K562 (cell line): ENCODE results near the gene TBC1D10A. TPM values are rescaled to one million over a fixed set of nuclear protein-coding genes. Genes with fewer than 3 reads are reported as not detected.

Experiments used
- ATAC-seq: fragments of 200-7000 bp; cut with Tn5 transposase; 3 replicates; pipeline ENCODE4 v1.9.1; 2020; ENCODE audit warnings: moderate library complexity
- BruUV-seq: library from RNA; stranded (reverse); fragments of 400-500 nt; replicated peaks from 2 replicates; lab custom pipeline; 2021; lab: Mats Ljungman, UMichigan
- CTCF ChIA-PET: fragments of 300-600 bp; formaldehyde crosslinking; extraction: SDS; loops from one replicate; lab custom pipeline; 2021; ENCODE audit warnings: low intra/inter-chr PET ratio; lab: Yijun Ruan, JAX
- POLR2A ChIA-PET: fragments of 300-600, 350-650 bp; sonication (Branson Sonifier 250); formaldehyde crosslinking; extraction: SDS; loops from one replicate; lab custom pipeline; 2021; ENCODE audit warnings: antibody characterized with exemption, inconsistent platforms; lab: Yijun Ruan, JAX
- DNase-seq, 4 experiments: peaks; one replicate each; pipeline versions ENCODE4 v3.0.0 to v3.0.0-alpha.2; 2011 to 2018; ENCODE audit warnings: low spot score in 3 of 4, mixed read lengths in 3 of 4; ENCODE audit errors: extremely low read depth in 1 of 4
- FAIRE-seq: peaks from 2 replicates; lab custom pipeline; 2011; peaks lifted over from hg19 to GRCh38; lab: Jason Lieb, UNC
- H2AFZ ChIP-seq: 2 replicates; pipeline ENCODE4 v1.6.0; 2011; ENCODE audit warnings: low read depth, low read length, control low read depth, inconsistent platforms
- H3K27ac ChIP-seq: fragments of 200-600 bp; 3 replicates; pipeline ENCODE4 v1.8.0; 2011; ENCODE audit warnings: low read depth, mild to moderate bottlenecking, control low read depth, inconsistent platforms, low read length, moderate library complexity, mixed read lengths; ENCODE audit errors: extremely low read depth
- H3K27me3 ChIP-seq, 2 experiments: fragments of 300-600 bp in 1 of 2; 2 replicates in 1 of 2; 3 replicates in 1 of 2; pipeline versions ENCODE4 v1.6.0 to v1.8.0; 2011; ENCODE audit warnings: inconsistent platforms in 2 of 2, low read length in 2 of 2, mild to moderate bottlenecking in 1 of 2, mixed read lengths in 1 of 2, moderate library complexity in 1 of 2; ENCODE audit not compliant: control insufficient read depth in 2 of 2, insufficient read depth in 2 of 2
- H3K36me3 ChIP-seq: fragments of 300-600 bp; 3 replicates; pipeline ENCODE4 v1.8.0; 2011; ENCODE audit warnings: mild to moderate bottlenecking, low read length, inconsistent platforms; ENCODE audit not compliant: control insufficient read depth, insufficient read depth
- H3K4me1 ChIP-seq, 2 experiments: fragments of 200-600 bp in 1 of 2; replicated peaks in 1 of 2; 2 replicates in 1 of 2; 3 replicates in 1 of 2; pipeline versions ENCODE4 v1.5.1 to v1.8.0; 2011; ENCODE audit warnings: inconsistent platforms in 2 of 2, low read length in 2 of 2, mild to moderate bottlenecking in 1 of 2, mixed read lengths in 1 of 2, moderate library complexity in 1 of 2; ENCODE audit not compliant: control insufficient read depth in 2 of 2, insufficient read depth in 2 of 2
- H3K4me2 ChIP-seq: 2 replicates; pipeline ENCODE4 v1.6.1; 2011; ENCODE audit warnings: low read length, control low read depth, inconsistent platforms, mixed read lengths; ENCODE audit not compliant: insufficient read depth
- H3K4me3 ChIP-seq: fragments of 200-600 bp; sonication (generic), shearing (Covaris generic); 2 replicates; pipeline ENCODE4 v1.5.1; 2016; ENCODE audit warnings: control low read depth, inconsistent platforms
- H3K79me2 ChIP-seq: fragments of 200-600 bp; 3 replicates; pipeline ENCODE4 v1.8.0; 2011; ENCODE audit warnings: low read length, inconsistent platforms; ENCODE audit not compliant: control insufficient read depth, insufficient read depth
- H3K9ac ChIP-seq, 2 experiments: 2 replicates each; pipeline versions ENCODE4 v1.6.0 to v1.6.1; 2011; ENCODE audit warnings: low read depth in 2 of 2, low read length in 2 of 2, control low read depth in 1 of 2, inconsistent platforms in 1 of 2, mild to moderate bottlenecking in 1 of 2, mixed read lengths in 1 of 2; ENCODE audit not compliant: insufficient read depth in 1 of 2
- H3K9me1 ChIP-seq: one replicate; pipeline ENCODE4 v1.6.0; 2011; ENCODE audit warnings: inconsistent platforms, mild to moderate bottlenecking, low read length, moderate library complexity; ENCODE audit not compliant: control insufficient read depth, insufficient read depth
- H3K9me3 ChIP-seq: replicated peaks from 2 replicates; pipeline ENCODE4 v1.5.1; 2011; ENCODE audit warnings: low read depth, low read length, inconsistent platforms; ENCODE audit not compliant: control insufficient read depth, insufficient read depth
- H4K20me1 ChIP-seq: replicated peaks from 2 replicates; pipeline ENCODE4 v1.6.1; 2011; ENCODE audit warnings: low read length, inconsistent platforms, mixed read lengths; ENCODE audit not compliant: control insufficient read depth, insufficient read depth
- DIDO1 ChIP-seq: fragments of 450-650 bp; IDR thresholded peaks from 2 replicates; pipeline ENCODE4 v1.6.1; 2016; ENCODE audit warnings: low read depth, missing biosample characterization, missing genetic modification characterization
- MIER1 ChIP-seq: fragments of 450-650 bp; IDR thresholded peaks from 2 replicates; pipeline ENCODE4 v1.6.1; 2016; ENCODE audit warnings: antibody characterized with exemption, mild to moderate bottlenecking, low read depth
- MTA3 ChIP-seq: fragments of 450-650 bp; formaldehyde crosslinking; IDR thresholded peaks from 2 replicates; pipeline ENCODE4 v1.6.1; 2017; ENCODE audit warnings: mild to moderate bottlenecking, borderline replicate concordance
- PURB ChIP-seq: sonication (generic); formaldehyde crosslinking; IDR thresholded peaks from 2 replicates; pipeline ENCODE4 v1.9.0; 2021; ENCODE audit warnings: low read depth, mild to moderate bottlenecking, missing genetic modification reagents
- RBM15 ChIP-seq: fragments of 200-400 bp; formaldehyde crosslinking; IDR thresholded peaks from 2 replicates; pipeline ENCODE4 v1.6.1; 2018; ENCODE audit warnings: mild to moderate bottlenecking, low read length, moderate library complexity; ENCODE audit not compliant: insufficient read depth
- ZNF175 ChIP-seq: fragments of 200-800 bp; sonication (Bioruptor generic); IDR thresholded peaks from 2 replicates; pipeline ENCODE4 v1.6.1; 2016; ENCODE audit warnings: low read depth, mild to moderate bottlenecking, missing genetic modification characterization, missing compliant biosample characterization
- WGBS: fragments of 100-300 bp; shearing (Covaris generic); methylation state at CpG from one replicate; pipeline ENCODE4 v1.1.6; 2016; ENCODE audit warnings: low coverage, mixed read lengths; ENCODE audit not compliant: insufficient coverage; ENCODE audit errors: missing lambda C conversion rate; 5-methylcytosine and 5-hydroxymethylcytosine counted together
- in situ Hi-C: fragments of 300-500 bp; cut with MboI; formaldehyde crosslinking; loops from 4 replicates; pipeline ENCODE4 v1.15.0; 2018; ENCODE audit warnings: inconsistent platforms, mixed read lengths
- intact Hi-C: fragments of 100-400 bp; cut with micrococcal nuclease; formaldehyde crosslinking; loops from 2 replicates; pipeline ENCODE4 v1.14.2; 2022
- polyA plus RNA-seq, 8 experiments: library from polyadenylated mRNA; depleted of rRNA in 4 of 8; stranded (reverse) in 5 of 8; unstranded in 3 of 8; fragments of >200 nt; fragmentation: Nextera tagmentation in 2 of 8; fragmentation: Illumina TruSeq in 1 of 8; extraction: Ambion mirVana in 2 of 8; extraction: Trizol in 1 of 8; gene quantifications; 2 replicates each; pipeline versions ENCODE4 v1.2.1 to v1.2.3, GENCODE V29; 2011 to 2014; ENCODE audit warnings: inconsistent platforms in 1 of 8, missing spikeins in 1 of 8
- total RNA-seq, 7 experiments: library from RNA; depleted of rRNA in 6 of 7; stranded (reverse); fragments of >200 nt in 6 of 7; fragmentation: Illumina TruSeq in 2 of 7; extraction: Trizol in 2 of 7; gene quantifications; 2 replicates each; pipeline versions ENCODE4 v1.2.1 to v1.2.3, GENCODE V29; 2011 to 2021; ENCODE audit warnings: low replicate concordance in 1 of 7
- TF ChIP-seq, protein P1 (sequence below): sonication (generic); formaldehyde crosslinking; IDR thresholded peaks from 2 replicates; pipeline ENCODE4 v1.8.0; 2022; ENCODE audit warnings: mild to moderate bottlenecking, missing genetic modification reagents

TBC1D10A gene
- total and polyA plus RNA-seq, 9 of the 15 experiments (the other 6 are each of a cell fraction or from before 2014, with no cell fraction given) = 0.13 to 10.4 (median 4.6) TPM

DNA sequence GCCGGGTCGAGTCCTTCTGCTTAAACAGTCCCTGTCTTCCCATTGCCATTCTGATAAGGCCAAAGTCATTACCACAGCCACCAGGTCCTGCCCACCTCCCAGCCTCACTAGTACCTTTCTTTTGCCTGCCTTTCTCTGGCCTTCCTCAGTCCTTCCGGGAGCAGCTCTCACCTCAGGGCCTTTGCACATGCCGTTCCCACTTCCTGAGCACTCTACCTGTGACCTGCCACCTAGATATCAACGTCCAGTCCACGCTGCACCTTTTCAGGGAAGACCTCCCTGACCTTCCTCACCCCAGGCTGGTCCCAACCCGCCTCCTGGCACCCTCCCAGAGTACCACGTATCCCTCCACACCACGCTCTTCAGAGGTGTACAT, 52.3 kb downstream of the TBC1D10A start:
- WGBS = 38% methylated on average over 7 of the region's 9 CpGs
- intact Hi-C loops = no loop called here
- Histone ChIP-seq H3K4me2 (no peak overlapping the region), H3K4me3 (no peak overlapping the region), H3K27ac (no peak overlapping the region), H3K4me1 (peaks cover 2 to 15% of the 10 kb centered on the region in 2 experiments; a peak in 3 of 5 replicates), H2AFZ (no peak overlapping the region), H3K36me3 (no peaks in the 10 kb centered on the region), H4K20me1 (no peaks in the 10 kb centered on the region; the same call in 1 of the 2 replicates), H3K9ac (no peak overlapping the region; a peak in 1 of 4 replicates), H3K79me2 (no peaks in the 10 kb centered on the region), H3K9me1 (no peaks in the 10 kb centered on the region), H3K27me3 (no peaks in the 10 kb centered on the region; a peak in 1 of 5 replicates), H3K9me3 (no peaks in the 10 kb centered on the region)
- ChIA-PET CTCF (interaction anchor here (0.6 kb wide), 1 partner anchor 15 kb away, joined by 3 read pairs; no protein-coding TSS in a partner anchor), POLR2A (interaction anchor here (0.6 kb wide), 1 partner anchor 138 kb away, joined by 3 read pairs; no protein-coding TSS in a partner anchor)
- TF ChIP-seq PURB (CRISPR knock-in tag) (no peak), MIER1 (no peak), ZNF175 (no peak), RBM15 (no peak), MTA3 (no peak), DIDO1 (tag) (no peak)
- TF ChIP-seq, protein P1, sequence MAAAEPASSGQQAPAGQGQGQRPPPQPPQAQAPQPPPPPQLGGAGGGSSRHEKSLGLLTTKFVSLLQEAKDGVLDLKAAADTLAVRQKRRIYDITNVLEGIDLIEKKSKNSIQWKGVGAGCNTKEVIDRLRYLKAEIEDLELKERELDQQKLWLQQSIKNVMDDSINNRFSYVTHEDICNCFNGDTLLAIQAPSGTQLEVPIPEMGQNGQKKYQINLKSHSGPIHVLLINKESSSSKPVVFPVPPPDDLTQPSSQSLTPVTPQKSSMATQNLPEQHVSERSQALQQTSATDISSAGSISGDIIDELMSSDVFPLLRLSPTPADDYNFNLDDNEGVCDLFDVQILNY (CRISPR knock-in tag) = no peak
- ATAC-seq = no peak
- FAIRE-seq = no peak
- BruUV-seq = no TSS peak
- in situ Hi-C loops = no loop called here
- no peak for DNase-seq
